Cerebellar nuclear complex (tissue), 1 donor: ENCODE measurements around the gene MED23.

Experiments
- DNase-seq, 2 experiments: peaks; one replicate each; lab custom pipeline; 2025; lab: John Stamatoyannopoulos, UW

Gene MED23, protein sequence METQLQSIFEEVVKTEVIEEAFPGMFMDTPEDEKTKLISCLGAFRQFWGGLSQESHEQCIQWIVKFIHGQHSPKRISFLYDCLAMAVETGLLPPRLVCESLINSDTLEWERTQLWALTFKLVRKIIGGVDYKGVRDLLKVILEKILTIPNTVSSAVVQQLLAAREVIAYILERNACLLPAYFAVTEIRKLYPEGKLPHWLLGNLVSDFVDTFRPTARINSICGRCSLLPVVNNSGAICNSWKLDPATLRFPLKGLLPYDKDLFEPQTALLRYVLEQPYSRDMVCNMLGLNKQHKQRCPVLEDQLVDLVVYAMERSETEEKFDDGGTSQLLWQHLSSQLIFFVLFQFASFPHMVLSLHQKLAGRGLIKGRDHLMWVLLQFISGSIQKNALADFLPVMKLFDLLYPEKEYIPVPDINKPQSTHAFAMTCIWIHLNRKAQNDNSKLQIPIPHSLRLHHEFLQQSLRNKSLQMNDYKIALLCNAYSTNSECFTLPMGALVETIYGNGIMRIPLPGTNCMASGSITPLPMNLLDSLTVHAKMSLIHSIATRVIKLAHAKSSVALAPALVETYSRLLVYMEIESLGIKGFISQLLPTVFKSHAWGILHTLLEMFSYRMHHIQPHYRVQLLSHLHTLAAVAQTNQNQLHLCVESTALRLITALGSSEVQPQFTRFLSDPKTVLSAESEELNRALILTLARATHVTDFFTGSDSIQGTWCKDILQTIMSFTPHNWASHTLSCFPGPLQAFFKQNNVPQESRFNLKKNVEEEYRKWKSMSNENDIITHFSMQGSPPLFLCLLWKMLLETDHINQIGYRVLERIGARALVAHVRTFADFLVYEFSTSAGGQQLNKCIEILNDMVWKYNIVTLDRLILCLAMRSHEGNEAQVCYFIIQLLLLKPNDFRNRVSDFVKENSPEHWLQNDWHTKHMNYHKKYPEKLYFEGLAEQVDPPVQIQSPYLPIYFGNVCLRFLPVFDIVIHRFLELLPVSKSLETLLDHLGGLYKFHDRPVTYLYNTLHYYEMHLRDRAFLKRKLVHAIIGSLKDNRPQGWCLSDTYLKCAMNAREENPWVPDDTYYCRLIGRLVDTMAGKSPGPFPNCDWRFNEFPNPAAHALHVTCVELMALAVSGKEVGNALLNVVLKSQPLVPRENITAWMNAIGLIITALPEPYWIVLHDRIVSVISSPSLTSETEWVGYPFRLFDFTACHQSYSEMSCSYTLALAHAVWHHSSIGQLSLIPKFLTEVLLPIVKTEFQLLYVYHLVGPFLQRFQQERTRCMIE (N-terminal part only)

DNA sequence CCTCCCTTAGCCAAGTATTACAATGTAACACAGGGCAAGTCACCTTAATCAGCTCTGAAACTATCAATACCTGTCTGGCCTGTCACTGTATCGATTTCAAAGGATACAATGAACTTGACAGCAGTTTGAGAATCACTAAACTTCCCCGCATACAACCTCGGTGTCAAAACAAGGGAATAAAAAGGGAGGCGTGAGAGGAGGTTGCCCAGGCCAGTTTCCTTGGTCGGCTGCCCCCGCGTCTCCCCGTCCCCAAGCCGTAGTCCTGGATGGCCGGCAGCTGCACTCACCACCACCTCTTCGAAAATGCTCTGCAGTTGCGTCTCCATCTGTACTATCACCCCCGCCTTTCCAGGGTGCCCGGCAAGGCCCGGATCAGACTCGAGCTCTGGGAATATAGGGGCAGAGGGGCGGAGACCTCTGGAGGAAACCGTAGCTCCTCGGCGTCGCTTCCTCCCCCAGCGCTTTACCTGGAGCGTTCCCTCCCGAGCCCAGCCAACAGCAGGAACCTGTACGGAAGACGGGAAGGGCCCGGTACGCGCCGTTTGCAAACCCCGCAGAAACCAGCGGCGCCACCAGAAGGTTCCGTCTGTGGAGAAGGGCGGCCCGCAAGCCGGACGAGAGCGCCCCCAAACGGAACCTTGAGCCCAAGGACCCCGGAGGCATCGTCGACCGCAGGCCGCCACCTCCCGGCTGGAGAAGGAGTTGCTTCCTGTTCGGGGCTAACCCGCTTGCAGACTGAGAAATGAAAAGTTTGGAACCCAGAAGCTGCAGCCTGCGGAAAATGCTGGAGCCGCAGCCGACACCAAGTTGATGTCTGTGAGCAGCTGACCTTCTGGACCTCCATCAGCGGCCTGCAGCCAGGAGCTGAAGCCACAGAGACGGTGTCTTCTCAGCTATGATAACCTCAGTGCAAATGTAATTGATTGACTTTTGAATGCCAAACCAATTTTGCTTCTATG is at the start of gene MED23:
TSS of gene MED23 (minus strand) at position 519 of the 959 bp plus-strand sequence. CDS start at position 326, 193 bp downstream.
- DNase-seq = peak; percentile 13 to 72

DNA sequence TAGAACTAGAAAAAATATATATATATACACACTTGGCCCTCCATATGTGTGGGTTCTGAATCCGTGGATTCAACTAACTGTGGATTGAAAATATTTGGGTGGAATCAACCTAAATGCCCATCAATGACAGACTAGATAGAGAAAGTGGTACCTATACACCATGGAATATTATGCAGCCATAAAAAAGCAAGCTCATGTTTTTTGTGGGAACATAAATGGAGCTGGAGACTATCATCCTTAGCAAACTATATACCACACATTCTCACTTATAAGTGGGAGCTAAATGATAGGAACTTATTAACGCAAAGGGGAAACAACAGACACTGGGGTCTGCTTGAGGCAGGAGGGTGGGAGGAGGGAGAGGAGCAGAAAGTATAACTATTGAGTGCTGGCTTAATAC is 45.1 kb upstream of the MED23 start:
- no peak for DNase-seq

DNA sequence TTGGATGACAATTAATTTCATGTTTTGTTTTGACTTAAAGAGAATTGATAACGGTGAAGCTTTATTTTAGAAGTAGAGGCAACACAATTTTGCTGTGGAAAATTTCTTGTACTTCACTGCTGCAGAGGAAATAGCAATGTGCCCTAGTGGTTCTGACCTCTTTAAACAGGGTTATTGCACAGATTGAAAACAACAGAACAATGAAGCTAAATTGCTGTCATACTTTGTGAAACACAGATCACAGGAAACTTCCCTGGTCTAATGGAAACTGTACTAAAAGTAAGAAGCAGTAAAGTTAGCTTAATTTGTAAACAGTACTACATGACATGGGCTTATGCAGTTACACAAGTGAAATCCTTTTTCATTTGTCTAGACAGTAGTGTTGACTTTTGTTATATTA is 41.8 kb upstream of the MED23 start:
- no peak for DNase-seq

DNA sequence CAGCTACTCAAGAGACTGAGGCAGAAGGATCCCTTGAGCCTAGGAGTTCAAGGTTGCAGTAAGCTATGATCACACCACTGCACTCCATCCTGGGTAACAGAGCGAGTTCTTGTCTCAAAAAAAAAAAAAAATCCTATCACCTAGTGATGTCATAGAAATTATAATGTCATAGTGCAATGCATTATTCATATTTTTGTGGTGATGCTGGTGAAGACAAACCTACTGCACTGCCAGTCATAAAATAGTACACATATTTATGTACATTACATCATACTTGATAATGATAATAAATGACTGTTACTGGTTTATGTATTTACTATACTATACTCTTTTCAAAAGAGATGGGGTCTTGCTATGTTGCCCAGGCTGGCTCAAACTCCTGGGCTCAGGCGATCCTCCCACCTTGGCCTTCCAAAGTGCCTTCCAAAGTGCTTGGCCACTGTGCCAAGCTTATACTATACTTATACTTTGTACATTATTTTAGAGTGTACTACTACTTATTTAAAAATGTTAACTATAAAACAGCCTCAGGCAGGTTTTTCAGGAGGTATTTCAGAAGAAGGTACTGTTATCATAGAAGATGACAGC is 35.6 kb upstream of the MED23 start:
- no peak for DNase-seq

DNA sequence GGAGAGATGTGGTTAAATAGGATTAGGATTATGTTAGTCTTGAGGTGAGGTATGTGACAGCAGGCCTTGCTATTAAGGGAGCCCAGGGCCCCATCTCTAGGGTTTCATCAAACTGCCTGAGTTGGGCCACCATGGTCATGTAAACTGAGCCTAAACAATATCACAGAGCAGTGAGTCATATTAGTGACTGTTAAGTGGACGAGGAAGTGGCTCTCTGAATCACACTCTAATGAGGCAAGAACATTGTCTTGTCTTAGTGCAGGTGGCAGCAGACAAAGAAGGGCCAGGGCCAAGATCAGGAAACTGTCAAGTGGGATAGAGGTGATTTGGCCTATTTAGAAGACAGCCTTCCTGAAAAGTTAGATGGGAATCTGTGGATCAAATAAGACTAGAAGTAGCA is 32.2 kb upstream of the MED23 start:
- no peak for DNase-seq

DNA sequence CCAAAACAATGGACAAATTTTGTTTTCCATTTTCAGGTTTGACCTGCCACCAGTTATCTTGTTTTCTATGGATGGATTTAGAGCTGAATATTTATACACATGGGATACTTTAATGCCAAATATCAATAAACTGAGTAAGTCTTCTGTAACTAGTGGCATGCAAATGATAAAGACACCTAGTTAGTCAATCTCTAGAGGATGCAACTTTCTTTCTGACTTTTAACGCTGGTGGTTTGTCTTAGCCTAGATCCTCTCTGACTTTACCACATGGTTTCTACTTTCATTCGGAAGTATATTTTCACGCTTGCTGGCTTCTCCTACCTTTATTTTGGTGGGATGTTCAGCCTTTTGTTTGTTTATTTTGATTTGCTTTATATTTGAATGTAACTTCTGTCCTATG is 30.2 kb upstream of the MED23 start:
- DNase-seq = no peak

DNA sequence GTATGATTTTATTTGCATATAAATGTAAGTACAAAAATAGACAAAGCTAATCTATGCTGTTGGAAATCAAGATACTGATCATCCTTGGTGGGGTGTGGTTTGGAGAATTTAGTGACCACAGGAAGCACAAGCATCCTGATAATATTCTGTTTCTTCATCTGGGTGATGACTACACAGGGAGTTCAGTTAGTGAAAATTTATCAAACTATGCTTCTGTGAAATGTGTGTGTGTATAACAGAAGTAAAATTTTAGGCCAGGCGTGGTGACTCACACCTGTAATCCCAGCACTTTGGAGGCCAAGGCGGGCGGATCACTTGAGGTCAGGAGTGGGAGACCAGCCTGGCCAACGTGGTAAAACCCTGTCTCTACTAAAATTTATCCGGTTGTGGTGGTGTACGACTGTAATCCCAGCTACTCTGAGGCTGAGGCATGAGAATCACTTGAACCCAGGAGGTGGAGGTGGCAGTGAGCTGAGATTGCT is 29.6 kb upstream of the MED23 start:
- DNase-seq = no peak

DNA sequence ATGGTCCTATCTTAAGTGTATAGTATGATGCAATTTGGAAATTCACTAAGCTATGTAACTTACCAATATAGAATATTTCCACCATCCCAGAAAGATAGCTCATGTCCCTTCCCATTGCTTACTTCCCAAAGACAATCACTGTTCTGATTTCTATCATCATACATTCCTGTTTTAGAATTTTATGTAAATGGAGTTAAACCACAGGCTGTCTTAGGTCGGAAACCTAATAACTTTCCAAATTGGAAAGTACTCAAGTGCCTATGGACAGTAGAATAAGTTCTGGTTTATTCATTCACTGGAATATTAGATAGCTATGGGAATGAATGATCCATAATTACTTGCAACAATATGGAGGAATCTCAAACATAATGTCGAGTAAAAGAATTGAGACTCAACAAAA is 29.2 kb upstream of the MED23 start:
- DNase-seq = no peak

DNA sequence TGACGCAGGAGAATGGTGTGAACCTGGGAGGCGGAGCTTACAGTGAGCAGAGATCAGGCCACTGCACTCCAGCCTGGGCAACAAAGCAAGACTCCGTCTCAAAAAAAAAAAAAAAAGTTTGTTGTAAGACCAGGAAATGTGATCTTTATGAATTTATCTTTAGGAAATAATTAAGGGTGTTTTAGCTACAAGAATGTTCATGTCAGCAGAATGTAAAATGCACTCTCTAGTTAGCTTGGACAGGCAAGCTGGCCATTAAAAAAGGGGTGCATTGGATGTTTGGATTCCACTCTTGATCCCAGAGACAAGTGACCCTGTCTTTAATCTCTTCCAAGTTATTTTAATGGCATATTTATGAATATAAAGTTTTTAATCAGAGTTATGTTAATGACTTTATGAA is 28.6 kb upstream of the MED23 start:
- DNase-seq = no peak

DNA sequence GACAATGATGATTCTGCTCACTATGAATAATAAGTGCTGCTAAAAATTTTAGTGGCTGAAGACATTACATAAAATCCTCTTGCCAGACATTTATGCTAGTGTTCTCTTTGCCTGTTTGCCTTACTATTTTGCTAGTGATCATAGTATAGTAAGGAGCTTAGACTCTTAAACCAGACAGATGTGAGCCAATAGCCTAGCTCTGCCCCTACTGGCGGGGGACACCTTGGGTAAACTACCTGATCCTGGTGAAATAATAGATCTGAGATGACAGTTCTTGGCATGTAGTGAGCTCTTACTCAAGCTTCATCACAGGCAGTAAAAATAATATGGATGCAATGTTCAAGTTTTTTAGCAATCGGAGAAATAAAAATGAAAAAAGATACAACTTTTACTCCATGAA is 27.9 kb upstream of the MED23 start:
- DNase-seq = no peak

DNA sequence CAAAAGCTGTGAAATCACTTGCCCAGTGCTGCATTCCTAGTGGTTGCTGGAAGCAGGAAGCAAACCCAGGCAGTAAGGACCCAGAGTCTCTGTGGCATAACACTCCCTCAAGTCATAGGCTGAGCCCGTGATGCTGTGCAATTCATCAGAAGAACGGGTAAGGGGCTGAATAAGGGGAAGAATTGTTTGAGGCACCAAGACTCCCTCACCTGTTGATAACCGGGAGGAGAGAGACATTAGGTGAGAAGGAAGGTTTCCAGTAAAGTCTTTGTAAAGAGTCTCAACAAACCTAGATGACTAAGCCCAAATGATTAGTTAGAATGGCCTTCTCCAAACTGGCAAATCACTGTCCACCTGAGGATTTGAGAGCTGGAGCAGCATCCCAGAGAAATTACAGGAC is 27.3 kb upstream of the MED23 start:
- no peak for DNase-seq

DNA sequence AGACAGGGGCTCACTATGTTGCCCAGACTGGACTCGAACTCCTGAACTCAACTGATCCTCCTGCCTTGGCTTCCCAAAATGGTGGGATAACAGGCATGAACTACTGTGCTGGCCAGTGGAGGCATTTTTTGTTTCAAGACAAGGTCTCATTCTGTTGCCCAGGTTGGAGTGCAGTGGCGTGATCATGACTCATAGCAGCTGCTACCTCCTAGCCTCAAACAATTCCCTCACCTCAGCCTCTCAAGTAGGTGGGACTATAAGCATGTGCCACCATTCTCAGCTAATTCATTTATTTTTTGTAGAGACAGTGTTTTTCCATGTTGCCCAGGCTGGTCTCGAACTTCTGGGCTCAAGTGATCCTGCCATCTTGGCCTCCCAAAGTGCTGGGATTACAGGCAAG is 26.3 kb upstream of the MED23 start:
- no peak for DNase-seq

DNA sequence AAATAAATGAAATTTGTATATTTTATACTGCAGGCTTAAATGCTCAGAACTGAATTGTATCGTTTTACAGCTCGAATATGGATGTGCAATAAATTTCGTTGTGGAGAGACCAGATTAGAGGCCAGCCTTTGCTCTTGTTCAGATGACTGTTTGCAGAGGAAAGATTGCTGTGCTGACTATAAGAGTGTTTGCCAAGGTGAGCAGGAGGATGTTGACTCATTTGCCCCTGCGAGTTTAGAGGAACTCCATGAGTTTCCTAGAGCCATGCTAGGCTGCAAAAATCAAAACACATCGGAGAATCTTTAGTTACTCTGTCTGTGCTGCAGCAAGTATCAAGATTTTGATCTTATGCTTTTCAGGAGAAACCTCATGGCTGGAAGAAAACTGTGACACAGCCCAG is 24.4 kb upstream of the MED23 start:
- DNase-seq = no peak

DNA sequence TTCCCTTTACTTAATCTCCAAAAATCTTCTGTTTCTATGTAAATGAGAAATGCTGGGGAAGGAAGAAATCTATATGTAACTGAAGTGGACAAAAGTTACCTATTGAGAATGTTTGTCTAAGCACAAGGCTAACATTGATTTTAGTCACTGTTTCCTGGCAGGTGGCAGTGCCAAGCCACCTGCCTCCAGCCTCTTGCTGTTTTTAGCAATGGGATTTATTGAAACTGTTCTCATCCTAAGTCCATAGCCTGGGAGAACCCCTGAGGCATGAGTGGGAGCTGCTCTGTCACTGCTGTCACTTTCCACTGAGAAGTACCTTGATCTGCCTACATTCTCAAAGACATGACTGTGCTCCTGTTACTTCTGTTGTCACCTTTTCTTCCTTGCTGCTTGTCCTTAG is 23.7 kb upstream of the MED23 start:
- no peak for DNase-seq

DNA sequence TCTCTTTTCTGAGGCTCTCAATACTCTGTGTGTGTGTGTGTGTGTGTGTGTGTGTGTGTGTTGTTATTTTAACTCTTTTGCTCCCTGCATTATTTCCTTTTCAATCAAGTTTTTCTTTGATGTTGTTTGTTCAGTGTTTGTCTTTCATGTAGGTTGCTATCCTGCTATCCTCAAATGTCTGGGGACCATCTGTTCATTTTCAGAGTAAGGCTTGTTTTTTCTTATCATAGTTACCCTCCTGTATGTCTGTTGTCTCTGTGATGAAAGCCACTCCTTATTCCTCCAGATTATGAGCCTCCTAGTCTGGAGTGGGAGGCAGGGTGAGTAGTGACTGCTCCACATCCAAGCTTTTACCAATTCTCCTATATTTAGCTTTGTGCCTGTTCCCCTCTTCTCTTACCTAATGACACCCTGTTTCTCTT is 18.2 kb upstream of the MED23 start:
- no peak for DNase-seq

DNA sequence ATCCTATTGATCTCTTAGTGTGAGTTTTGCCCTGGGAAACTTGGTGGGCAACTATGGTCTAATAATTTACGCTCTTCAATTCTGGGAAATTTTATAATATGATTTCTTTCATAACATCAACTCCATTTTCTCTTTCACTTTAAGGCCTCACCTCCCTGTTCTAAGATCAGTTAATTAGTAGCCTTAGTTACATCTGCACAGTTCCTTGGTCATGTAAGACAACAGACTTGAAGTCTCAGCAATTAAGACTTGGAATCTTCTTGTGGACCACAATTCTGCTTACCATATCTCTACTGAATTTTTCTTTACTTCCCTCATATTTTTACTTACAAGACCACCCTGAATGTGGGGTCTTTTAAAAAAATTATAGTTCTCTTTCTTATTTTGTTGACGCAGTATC is 17.8 kb upstream of the MED23 start:
- no peak for DNase-seq

DNA sequence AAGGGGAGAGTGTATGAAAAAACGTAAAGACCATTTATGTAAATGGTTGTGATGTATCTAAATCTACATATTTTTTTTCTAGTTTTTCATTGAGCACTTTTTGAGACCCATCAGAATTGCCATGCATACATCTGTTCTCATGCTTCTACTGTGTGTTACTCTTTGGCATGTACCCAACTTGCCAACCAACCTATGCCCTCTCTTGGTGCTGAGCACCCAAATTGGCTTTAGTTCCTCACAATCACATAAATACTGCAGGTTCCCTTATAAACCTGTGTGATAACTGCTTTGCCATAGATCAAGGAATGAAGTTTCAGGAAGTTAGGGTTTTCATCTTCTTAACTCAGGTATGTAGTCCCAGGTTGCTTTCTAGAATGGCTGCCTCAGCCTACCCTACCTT is 16.9 kb upstream of the MED23 start:
- DNase-seq = no peak

DNA sequence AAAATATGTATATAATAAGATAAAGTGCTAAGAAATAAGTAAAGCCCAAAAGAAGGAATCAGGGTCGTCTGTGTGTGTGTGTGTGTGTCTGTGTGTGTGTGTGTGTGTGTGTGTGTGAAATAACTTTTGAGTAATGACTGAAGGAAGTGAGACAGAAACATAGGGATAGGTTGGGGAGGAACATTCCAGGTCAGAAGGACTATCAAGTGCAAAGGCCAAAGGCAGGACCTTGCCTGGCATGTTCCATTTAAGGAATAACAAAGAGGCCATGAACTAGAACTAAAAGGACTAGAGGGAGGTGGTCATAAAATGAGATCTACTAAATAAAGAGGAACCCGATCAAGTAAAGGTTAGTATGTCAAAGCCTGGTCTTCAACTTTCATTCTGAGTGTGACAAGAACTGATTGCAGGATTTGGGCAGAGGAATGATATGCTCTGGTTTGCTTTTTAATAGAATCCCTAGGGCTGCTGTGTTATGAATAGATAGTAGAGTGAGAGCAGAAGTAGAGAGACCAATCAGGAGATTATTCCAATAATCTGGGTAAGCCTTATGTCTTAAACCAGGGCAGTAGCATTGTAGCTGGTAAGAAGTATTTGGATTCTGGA is 15.9 kb upstream of the MED23 start:
- no peak for DNase-seq

DNA sequence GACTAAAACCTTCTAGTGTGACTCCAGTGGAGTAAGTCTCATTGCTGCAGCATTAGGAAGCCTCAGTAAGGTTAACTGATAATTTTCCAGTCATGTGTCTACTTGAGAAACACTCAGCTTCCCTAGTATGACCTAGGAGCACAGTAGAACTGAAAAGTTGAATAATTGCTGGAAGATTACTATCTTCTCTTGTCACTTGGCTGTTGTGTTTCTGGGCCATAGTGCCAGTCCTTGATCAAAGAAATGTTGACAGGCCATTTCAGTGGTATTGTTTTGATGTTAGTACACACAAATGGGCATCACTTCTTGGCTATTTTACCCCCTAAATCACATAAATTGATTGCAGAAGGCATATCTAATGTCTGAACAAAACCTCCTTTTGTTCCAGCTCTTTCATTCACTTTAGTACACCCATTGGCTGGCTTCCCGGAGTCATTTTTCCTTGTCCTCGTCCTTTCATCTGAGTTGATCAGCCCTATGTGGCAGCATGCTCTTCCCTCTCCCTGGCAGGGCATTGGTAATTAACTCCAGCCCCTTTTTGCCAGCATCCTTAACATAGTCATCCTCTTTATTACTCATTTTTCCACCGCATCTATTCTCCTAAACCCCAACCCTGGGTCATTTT is 15.1 kb upstream of the MED23 start:
- no peak for DNase-seq

DNA sequence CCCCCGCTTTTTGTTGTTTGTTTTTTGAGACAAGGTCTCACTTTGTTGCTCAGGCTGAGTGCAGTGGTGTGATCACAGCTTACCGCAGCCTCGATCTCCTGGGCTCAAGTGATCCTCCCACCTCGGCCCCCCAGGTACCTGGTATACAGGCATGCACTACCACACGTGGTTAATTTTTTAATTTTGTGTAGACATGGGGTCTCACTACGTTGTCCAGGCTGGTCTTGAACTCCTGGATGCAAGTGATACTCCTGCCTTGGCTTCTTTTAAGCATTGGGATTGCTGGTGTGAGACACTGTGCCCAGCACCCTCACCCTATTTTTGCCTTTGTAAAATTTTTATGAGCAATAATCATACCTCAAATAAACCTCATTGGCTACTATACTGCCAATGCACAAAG is 14.5 kb upstream of the MED23 start:
- no peak for DNase-seq
